SK-N-SH treated with all-trans-retinoic acid at 6 μM for 48 hours (cell line): Measurements from ENCODE around the gene FZD2.
"Not testable (repeated sequence)": the region's sequence is repeated elsewhere in the genome, so short reads cannot be mapped to it uniquely, and the experiment has no call there.

ENCODE experiments used
- ARNTL ChIP-seq: fragments of 450-650 bp; formaldehyde crosslinking; IDR thresholded peaks from 2 replicates; pipeline ENCODE4 v1.5.0; 2020; ENCODE audit warnings: low read depth, mild to moderate bottlenecking, moderate library complexity, borderline replicate concordance
- ESRRG ChIP-seq: fragments of 250-450 bp; sonication (Bioruptor Pico); IDR thresholded peaks from 2 replicates; pipeline ENCODE4 v1.6.1; 2021; ENCODE audit warnings: mild to moderate bottlenecking
- RARB ChIP-seq: fragments of 250-450 bp; sonication (Bioruptor Pico); IDR thresholded peaks from 2 replicates; pipeline ENCODE4 v1.8.0; 2021; ENCODE audit warnings: mild to moderate bottlenecking, moderate library complexity
- SNAI2 ChIP-seq: fragments of 250-450 bp; sonication (Bioruptor Pico); IDR thresholded peaks from 2 replicates; pipeline ENCODE4 v1.5.0; 2020; ENCODE audit warnings: mild to moderate bottlenecking, moderate library complexity
- ZFP3 ChIP-seq: fragments of 250-450 bp; sonication (Bioruptor Pico); IDR thresholded peaks from 2 replicates; pipeline ENCODE4 v1.5.0; 2020; ENCODE audit warnings: mild to moderate bottlenecking, moderate library complexity
- ZFP30 ChIP-seq: fragments of 450-650 bp; formaldehyde crosslinking; IDR thresholded peaks from 2 replicates; pipeline ENCODE4 v1.5.0; 2022; ENCODE audit warnings: mild to moderate bottlenecking, moderate library complexity
- ZNF565 ChIP-seq: fragments of 450-650 bp; formaldehyde crosslinking; conservative IDR thresholded peaks from 2 replicates; pipeline ENCODE4 v1.5.0; 2020; ENCODE audit warnings: low read depth, mild to moderate bottlenecking, moderate library complexity
- TF ChIP-seq, protein P1 (sequence below): fragments of 250-450 bp; sonication (Bioruptor Pico); IDR thresholded peaks from 2 replicates; pipeline ENCODE4 v1.5.1; 2021; ENCODE audit warnings: mild to moderate bottlenecking, moderate library complexity
- TF ChIP-seq, protein P2 (sequence below): fragments of 250-450 bp; sonication (Bioruptor Pico); IDR thresholded peaks from 2 replicates; pipeline ENCODE4 v1.8.0; 2021; ENCODE audit warnings: low read depth, mild to moderate bottlenecking, moderate library complexity, borderline replicate concordance
- TF ChIP-seq, protein P3 (sequence below): fragments of 250-450 bp; sonication (Bioruptor Pico); IDR thresholded peaks from 2 replicates; pipeline ENCODE4 v1.8.0; 2020; ENCODE audit warnings: mild to moderate bottlenecking, moderate library complexity, borderline replicate concordance

DNA sequence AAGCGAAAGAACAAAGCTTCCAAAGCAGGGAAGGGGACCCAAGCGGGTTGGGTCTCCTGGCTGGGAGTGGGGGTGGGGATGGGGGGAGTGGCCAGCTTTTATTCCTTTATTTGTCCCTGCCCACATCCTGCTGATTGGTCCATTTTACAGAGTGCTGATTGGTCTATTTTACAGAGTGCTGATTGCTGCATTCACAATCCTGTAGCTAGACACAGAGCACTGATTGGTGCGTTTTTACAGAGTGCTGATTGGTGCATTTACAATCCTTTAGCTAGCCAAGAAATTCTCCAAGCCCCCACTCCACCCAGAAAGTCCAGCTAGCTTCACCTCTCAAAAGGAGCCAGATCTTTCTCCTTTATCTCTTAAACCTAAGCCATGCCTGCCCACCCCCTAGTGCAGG, 19.4 kb upstream of the FZD2 start:
- TF ChIP-seq ZFP30; ARNTL (CRISPR knock-in tag); ZFP3 (CRISPR knock-in tag); ESRRG; RARB (CRISPR knock-in tag); SNAI2 (CRISPR knock-in tag); ZNF565 (CRISPR knock-in tag): not testable (repeated sequence)
- TF ChIP-seq, protein P1, sequence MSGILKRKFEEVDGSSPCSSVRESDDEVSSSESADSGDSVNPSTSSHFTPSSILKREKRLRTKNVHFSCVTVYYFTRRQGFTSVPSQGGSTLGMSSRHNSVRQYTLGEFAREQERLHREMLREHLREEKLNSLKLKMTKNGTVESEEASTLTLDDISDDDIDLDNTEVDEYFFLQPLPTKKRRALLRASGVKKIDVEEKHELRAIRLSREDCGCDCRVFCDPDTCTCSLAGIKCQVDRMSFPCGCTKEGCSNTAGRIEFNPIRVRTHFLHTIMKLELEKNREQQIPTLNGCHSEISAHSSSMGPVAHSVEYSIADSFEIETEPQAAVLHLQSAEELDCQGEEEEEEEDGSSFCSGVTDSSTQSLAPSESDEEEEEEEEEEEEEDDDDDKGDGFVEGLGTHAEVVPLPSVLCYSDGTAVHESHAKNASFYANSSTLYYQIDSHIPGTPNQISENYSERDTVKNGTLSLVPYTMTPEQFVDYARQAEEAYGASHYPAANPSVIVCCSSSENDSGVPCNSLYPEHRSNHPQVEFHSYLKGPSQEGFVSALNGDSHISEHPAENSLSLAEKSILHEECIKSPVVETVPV (CRISPR knock-in tag): not testable (repeated sequence)
- TF ChIP-seq, protein P2, sequence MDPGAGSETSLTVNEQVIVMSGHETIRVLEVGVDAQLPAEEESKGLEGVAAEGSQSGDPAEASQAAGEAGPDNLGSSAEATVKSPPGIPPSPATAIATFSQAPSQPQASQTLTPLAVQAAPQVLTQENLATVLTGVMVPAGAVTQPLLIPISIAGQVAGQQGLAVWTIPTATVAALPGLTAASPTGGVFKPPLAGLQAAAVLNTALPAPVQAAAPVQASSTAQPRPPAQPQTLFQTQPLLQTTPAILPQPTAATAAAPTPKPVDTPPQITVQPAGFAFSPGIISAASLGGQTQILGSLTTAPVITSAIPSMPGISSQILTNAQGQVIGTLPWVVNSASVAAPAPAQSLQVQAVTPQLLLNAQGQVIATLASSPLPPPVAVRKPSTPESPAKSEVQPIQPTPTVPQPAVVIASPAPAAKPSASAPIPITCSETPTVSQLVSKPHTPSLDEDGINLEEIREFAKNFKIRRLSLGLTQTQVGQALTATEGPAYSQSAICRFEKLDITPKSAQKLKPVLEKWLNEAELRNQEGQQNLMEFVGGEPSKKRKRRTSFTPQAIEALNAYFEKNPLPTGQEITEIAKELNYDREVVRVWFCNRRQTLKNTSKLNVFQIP: not testable (repeated sequence)
- TF ChIP-seq, protein P3, sequence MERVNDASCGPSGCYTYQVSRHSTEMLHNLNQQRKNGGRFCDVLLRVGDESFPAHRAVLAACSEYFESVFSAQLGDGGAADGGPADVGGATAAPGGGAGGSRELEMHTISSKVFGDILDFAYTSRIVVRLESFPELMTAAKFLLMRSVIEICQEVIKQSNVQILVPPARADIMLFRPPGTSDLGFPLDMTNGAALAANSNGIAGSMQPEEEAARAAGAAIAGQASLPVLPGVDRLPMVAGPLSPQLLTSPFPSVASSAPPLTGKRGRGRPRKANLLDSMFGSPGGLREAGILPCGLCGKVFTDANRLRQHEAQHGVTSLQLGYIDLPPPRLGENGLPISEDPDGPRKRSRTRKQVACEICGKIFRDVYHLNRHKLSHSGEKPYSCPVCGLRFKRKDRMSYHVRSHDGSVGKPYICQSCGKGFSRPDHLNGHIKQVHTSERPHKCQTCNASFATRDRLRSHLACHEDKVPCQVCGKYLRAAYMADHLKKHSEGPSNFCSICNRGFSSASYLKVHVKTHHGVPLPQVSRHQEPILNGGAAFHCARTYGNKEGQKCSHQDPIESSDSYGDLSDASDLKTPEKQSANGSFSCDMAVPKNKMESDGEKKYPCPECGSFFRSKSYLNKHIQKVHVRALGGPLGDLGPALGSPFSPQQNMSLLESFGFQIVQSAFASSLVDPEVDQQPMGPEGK: not testable (repeated sequence)
